Middle frontal gyrus (tissue), 1 donor: Measurements from ENCODE around the gene ABHD16B.

Source experiments
- DNase-seq: peaks from one replicate; pipeline ENCODE4 v3.0.0-alpha.2; 2015; ENCODE audit warnings: low spot score; ENCODE audit errors: extremely low spot score

ABHD16B gene

DNA sequence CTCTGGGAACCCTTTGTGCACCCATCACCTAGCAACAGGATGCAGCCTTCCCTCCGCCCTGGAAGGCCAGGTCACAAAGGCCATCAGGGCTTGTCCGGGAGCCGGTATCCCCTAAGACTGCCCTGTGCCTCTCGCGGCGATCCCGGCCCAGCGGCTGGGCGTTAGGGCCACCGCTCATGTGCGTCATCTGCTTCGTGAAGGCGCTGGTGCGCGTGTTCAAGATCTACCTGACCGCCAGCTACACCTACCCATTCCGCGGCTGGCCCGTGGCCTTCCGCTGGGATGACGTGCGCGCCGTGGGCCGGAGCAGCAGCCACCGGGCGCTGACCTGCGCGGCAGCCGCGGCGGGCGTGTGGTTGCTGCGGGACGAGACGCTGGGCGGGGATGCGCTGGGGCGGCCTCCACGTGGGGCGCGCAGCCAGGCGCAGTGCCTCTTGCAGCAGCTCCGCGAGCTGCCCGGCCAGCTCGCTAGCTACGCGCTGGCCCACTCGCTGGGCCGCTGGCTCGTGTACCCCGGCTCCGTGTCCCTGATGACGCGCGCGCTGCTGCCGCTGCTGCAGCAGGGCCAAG, at the start of gene ABHD16B:
Gene ABHD16B (plus strand): TSS at position 134 of the 570 bp plus-strand sequence. CDS start 43 bp downstream, at position 177.
- DNase-seq = no peak

DNA sequence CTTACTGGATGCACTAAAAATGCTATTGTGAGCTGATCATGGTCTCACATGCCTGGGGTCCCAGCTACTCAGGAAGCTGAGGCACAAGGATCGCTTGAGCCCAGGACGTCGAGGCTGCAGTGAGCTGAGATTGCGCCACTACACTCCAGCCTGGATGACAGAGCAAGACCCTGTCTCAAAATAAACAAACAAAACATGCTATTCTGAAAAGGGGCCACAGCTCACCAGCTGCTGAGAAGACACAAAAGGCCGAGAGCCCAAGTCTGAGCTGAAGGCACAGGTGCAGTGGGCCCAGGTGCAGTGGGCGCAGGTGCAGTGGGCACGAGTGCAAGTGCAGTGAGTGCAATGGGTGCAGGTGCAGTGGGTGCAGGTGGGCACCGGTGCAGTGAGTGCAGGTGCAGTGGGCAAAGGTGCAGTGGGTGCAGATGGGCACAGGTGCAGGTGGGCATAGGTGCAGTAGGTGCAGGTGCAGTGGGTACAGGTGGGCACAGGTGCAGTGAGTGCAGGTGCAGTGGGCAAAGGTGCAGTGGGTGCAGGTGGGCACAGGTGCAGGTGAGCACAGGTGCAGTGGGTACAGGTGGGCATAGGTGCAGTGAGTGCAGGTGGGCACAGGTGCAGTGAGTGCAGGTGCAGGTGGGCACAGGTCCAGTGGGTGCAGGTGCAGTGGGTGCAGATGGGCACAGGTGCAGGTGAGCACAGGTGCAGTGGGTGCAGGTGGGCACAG, 46.2 kb upstream of the ABHD16B start:
- DNase-seq = no peak

- DNase-seq = no peak
These were observed 45.6 kb upstream of the ABHD16B start for GRCh38 chr20:63815615-63816253.

DNA sequence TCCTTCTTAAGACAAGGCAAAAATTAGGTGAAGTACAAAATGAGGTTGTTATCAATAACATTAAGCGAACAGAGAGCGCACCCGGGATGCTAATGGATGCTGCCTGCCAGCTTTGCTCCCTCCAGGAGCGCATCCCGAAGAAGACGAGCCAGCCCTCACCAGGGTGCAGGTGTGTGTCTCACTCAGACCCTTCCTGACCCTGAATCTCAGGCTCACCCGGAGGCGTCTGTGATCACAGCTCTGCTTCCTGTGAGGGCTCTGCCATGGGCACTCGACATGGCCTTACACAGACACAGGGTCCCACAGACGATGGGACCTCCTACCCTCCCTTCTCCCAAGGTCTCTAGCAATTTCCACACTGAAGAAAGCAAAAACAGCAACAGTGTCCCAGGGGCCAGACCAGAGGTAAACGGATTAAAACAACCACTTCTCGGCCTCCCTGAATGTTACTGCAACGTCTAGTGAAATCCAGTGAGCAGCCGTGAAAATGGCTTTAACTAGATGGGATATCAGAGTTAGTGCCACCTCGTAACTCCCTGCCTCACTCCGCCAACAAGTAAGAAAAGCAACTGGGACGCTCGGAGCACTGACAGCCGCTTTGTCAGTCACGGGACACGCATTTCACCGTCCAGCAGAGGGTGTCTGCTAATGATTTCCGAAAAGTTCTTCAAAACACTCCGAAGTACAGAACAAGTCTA, 41.9 kb upstream of the ABHD16B start:
- DNase-seq = no peak

DNA sequence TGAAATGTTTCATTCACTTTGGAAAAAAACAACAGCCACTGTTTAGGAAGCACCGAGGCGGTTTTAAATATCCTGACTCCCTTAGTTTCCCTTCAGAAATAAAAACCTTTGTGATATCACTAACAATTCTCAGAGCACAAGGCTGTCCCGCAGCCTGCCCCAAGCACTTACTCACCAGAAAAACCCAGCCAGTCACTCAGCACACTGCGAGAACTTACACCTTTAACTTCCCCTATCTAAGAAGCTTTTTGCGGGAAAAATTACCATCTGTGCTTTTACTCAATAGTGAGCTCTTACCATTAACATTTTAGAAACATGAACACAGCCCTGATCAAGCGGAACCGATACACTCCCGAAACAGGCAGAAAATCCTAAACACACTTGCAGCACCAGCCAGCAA, 39.5 kb upstream of the ABHD16B start:
- no peak for DNase-seq

DNA sequence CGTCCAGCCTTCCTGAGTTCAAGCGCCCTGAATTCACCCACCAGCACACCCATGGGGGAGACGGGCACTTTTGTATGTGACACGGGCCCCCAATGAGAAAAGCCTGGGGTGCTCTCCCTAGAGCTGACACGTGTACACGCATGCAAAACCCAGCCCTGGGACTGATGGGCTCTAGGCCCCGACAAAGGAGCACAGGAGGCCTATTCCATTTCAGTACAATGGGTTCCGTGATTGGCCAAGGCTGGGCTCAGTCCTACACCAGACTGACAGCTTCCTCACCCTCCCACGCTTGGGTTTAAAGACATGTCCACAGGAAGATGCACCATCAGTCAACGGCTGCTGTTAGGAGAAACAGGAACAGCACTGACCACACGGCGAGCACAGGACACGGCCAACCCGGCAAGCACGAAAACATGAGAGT, 39.0 kb upstream of the ABHD16B start:
- no peak for DNase-seq

DNA sequence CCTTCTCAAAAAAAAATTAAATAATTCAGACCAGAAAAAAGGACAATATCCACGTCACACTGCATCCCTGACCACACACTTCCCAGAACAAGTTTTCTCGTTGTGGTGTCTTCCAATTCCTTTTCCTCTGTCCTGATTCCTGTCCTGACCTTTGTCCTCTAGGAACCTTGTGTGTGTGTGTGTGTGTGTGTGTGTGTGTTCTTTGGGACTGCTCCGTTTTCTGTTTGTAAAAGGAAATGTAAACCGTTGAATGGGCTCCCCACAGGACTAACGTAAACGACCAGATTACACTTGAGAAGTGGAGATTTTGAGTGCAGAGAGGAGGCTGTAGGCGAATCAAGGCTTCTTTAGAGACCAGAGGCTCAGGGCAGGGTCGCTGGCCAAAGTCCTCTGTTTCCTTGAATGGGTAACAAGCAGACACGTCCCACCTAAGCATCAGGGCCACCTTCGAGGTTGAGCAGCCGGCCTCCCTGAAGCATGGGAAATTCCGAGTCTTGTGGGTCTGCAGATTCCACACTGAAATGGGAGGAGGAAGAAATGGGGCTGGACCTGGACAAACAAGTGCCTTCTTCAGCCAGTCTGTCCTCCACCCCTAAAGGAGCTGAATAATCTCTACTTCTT, 37.5 kb upstream of the ABHD16B start:
- DNase-seq = no peak

- DNase-seq = no peak
These were observed 35.8 kb upstream of the ABHD16B start for GRCh38 chr20:63825331-63826118.

DNA sequence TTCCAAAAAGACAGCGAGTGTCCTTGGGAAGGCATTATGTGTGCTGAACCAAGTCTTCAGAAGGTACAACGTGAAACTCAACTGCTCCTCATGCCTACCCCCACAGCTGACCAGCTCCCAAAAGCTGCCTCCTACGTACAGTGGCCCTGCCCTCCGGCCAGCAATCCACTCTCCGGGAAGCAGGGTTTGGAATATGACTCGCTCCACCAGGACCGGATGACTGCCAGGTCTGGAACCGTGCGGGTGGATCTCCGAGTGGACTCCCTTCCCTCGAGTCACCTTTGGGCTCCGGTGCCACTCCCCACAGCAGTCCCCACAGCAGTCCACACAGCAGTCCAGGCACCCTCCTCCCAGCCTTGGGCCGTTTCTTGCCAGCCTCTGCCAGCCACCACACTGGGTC, 34.5 kb upstream of the ABHD16B start:
- DNase-seq = no peak

- DNase-seq = no peak
These were observed 33.2 kb upstream of the ABHD16B start for GRCh38 chr20:63828124-63828523.

- DNase-seq = no peak
These were observed 32.8 kb upstream of the ABHD16B start for GRCh38 chr20:63828545-63828944.

DNA sequence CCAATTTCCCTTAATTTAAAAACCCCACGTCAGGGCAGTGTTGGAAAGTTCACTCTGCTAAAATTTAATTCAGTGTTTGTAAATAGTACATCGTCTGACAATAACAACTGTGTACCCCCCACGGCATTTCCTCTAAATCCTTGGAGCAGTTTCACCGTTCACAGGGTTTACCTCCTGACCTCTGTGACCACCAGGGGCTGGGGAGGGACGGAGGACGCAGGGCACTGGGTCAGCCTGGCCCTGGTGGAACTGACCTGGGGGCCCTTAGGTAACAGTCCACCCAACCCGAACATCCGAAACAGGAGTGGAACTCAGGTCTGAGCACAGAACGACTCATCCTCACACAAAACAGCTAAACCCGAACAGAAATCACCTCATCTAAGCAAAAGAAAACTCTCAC, 32.3 kb upstream of the ABHD16B start:
- DNase-seq = no peak

GRCh38 chr20:63829603-63829944, 31.7 kb upstream of the ABHD16B start:
- no peak for DNase-seq

- no peak for DNase-seq
These were observed 31.1 kb upstream of the ABHD16B start for GRCh38 chr20:63829945-63830835.

DNA sequence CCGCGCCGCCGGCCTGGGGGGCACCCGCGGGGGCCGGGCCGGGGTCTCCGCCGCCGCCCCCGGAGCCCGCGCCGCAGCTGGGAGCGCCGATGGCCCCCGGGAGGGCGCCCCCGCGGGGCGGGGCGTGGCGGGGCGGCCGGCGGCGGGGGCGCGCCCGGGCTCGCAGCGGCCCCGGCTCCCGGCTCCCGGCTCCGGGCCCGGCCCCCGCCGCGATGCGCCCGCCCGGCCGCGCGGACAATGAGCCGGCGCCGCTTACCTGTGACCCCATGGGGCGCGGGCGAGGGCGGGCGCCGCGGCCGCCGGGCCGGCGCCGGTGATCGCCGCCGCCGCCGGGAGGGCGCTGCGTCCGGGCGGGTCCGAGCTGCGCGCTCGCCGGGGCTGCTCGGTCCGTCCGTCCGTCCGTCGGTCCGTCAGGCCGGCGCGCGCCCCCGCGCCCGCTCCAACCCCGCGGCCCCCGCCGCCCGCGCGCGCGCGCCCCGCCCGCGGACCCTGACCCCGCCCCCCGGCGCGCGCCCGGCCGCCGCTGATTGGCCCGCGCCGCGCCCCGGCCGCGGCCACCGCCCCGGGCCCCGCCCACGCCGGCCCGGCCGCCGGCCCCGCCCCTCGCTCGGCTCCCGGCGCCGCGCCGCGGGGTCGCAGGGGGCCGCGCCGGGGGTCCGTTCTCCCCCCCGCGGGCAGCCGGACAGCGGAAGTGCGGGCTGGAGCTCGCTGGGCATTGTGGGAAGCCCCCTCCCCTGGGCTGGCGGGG, 30.3 kb upstream of the ABHD16B start, which contains the start of gene ZBTB46:
Gene ZBTB46 (minus strand): TSS at position 424 of the 748 bp plus-strand sequence. CDS start 40,507 bp downstream, outside the sequence.
- DNase-seq = no peak

DNA sequence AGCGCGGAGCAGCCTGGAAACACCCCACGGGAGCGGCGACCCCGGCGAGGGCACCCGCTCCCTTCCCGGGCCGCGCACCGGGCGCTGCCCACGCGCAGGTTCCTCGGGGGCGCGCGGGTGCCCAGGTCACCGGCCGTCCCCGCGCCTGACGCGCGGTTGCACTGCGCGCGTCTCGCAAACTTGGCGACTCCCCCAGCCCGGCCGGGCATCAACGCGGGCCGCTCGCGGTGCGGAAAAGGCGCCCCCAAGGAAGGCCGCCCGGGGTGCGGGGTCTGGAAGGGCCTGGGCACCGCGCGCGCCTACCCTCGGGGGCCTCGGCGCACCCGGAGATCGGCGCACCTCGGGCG, 29.7 kb upstream of the ABHD16B start:
- no peak for DNase-seq

DNA sequence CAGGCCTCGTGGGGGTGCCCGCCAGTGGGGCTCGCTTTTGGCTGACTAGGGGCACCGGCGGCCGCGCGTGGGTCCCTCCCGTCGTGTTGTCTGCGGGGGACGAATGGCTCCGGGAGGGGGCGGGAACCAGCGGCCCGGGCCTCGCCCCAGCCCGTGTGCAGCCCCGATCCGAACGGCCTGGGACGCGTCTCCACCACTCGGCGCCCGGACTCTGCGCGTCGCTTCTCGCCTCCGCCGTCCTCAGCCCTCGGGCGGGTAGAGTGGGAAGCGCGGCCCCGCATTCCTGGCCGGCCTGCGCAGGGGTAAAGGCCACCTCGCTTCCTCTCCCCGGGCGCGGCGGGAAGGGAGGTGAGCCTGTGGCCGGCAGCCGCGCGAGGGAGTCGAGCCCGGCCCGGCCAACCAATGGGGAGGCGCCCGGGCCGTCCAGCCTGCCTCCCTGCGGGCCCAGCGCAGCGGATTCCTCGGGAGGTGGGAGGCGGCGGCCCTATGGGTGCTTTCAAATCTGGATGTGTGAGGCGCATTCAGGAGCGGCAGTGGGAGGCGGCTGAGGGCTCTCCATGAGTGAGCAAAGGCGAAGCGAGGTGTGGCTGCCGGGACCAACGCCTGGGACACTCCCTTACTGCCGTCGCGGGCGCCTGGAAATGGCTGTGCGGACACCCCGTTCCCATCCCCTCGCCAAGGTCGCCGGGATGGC, 29.2 kb upstream of the ABHD16B start:
- DNase-seq = no peak

DNA sequence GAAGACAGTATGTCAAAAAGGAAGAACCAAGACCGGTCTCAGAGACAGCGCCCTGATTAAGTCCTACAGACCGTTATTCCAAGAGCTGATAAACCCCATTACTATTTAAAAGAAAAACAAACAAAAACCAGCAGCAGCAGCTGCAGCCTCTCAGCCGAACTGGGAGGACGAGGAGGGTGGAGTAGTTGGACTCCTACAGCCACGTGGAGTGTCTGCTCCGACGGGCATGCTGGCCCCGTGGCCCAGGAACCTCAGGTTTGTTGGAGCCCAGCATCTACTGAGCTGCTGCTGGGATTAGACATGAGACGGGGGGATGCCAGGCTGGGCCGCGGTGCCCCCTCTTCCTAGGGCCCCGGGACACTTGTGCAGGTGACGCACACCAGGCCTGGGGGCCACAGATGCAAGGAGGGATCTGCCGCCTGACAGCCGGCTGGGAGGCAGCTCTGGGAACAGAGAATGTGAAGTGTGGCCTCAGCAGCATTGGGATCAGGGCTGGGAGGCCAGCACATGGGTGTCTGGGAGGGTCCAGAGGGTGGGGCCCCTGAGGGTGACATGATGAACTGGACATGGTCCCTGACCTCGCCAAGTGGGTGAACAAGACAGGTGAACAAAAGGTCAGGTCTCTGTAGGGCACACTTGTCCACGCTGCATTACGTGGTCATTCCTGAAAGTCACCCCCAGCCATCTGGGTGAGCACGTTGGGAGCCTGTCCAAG, 27.4 kb upstream of the ABHD16B start:
- no peak for DNase-seq
